ENCODE results near the gene GIMAP5. TPM values are rescaled to one million over a fixed set of nuclear protein-coding genes. Genes with fewer than 3 reads are reported as not detected.

The GIMAP5 gene
- total RNA-seq, 1 experiment from 2014 or later: not detected

GRCh38 chr7:150778738-150779301, 41.6 kb downstream of the GIMAP5 start:
- Mint-ChIP-seq H3K4me3 (no peak overlapping the region), H3K27ac (no peak overlapping the region), H3K36me3 (ENCODE audit: insufficient read depth in 1 of 3, low read depth in 3 of 3) (no peaks in the 10 kb centered on the region; a peak in 1 of 7 replicates), H3K4me1 (no peaks in the 10 kb centered on the region), H3K9me3 (peaks cover 5 to 8% of the 10 kb centered on the region in 2 experiments), H3K27me3 (ENCODE audit: low read depth) (peaks cover 48% of the 10 kb centered on the region)
- TF ChIP-seq CTCF (conservative IDR thresholded peaks at IDR 0.05): peak; percentile 94
- Histone ChIP-seq H3K27ac (ENCODE audit: insufficient read length, low read depth, low read length) (no peak overlapping the region), H2BK20ac (ENCODE audit: low read depth, low read length, poor library complexity, severe bottlenecking) (no peak overlapping the region), H3K56ac (ENCODE audit: insufficient read length, low read depth, low read length) (no peak overlapping the region), H3K23me2 (ENCODE audit: insufficient read length, low read depth, low read length, poor library complexity, severe bottlenecking) (no peaks in the 10 kb centered on the region), H3K27me3 (ENCODE audit: insufficient read depth, low read length) (no peaks in the 10 kb centered on the region), H2BK15ac (ENCODE audit: low read depth, low read length) (no peak overlapping the region), H4K91ac (ENCODE audit: insufficient read length, low read depth, low read length) (no peak overlapping the region), H4K8ac (replicated peaks; ENCODE audit: insufficient read length, low read depth, low read length) (no peak overlapping the region), H3K79me2 (ENCODE audit: insufficient read depth, low read length) (no peaks in the 10 kb centered on the region), H3K4ac (ENCODE audit: low read depth, low read length) (no peak overlapping the region), H3K14ac (ENCODE audit: insufficient read depth, low read length) (no peak overlapping the region), H3K4me1 (ENCODE audit: insufficient read depth, low read length) (no peaks in the 10 kb centered on the region), H4K20me1 (ENCODE audit: control insufficient read depth, insufficient read depth, insufficient read length) (no peaks in the 10 kb centered on the region), H3K9me3 (ENCODE audit: control insufficient read depth, low read depth, low read length) (no peaks in the 10 kb centered on the region), H2AK5ac (ENCODE audit: insufficient read length, low read length) (no peak overlapping the region), H3T11ph (ENCODE audit: low read length) (no peak overlapping the region), H3K9ac (ENCODE audit: extremely low read depth, insufficient read length, low read length) (no peak overlapping the region), H2BK12ac (ENCODE audit: insufficient read length, low read depth, low read length) (no peak overlapping the region), H2AFZ (ENCODE audit: low read length) (no peak overlapping the region), H3K4me2 (ENCODE audit: insufficient read depth, insufficient read length, low read length) (no peak overlapping the region), H3K23ac (ENCODE audit: insufficient read length, low read depth, low read length) (no peak overlapping the region), H2BK5ac (ENCODE audit: insufficient read length, low read length) (no peak overlapping the region), H4K5ac (ENCODE audit: insufficient read length, low read depth, low read length) (no peak overlapping the region), H3K18ac (ENCODE audit: insufficient read length, low read depth, low read length) (no peak overlapping the region), H3K79me1 (ENCODE audit: insufficient read depth, low read depth, low read length, poor library complexity, severe bottlenecking) (no peaks in the 10 kb centered on the region), H2BK120ac (ENCODE audit: low read depth, low read length, poor library complexity, severe bottlenecking) (no peak overlapping the region)
- no CpG with 5 or more reads among the region's 12 CpGs for whole genome bisulfite sequencing (ENCODE audit: extremely low coverage, insufficient read length, low lambda C conversion rate)
- DNase-seq: peak; percentile 76
